Erythroblast (primary cell): ENCODE measurements around the gene SMC4.

Experiments used
- DNase-seq, 2 experiments: peaks; one replicate each; lab custom pipeline; 2025; lab: John Stamatoyannopoulos, UW
- GATA1 ChIP-seq: IDR thresholded peaks from 2 replicates; pipeline ENCODE4 v1.6.1; 2011; ENCODE audit warnings: low read depth, mild to moderate bottlenecking, control low read depth, low read length, moderate library complexity
- POLR2A ChIP-seq: IDR thresholded peaks from 2 replicates; pipeline ENCODE4 v1.6.1; 2011; ENCODE audit warnings: mild to moderate bottlenecking, low read length

SMC4 gene

GRCh38 chr3:160403028-160403545 lies 3.6 kb downstream of the SMC4 start:
- no peak for DNase-seq
- TF ChIP-seq GATA1 (no peak), POLR2A (no peak)

GRCh38 chr3:160403796-160404470 lies 4.5 kb downstream of the SMC4 start:
- TF ChIP-seq POLR2A (no peak), GATA1 (no peak)
- DNase-seq = no peak

GRCh38 chr3:160409812-160410610 lies 10.6 kb downstream of the SMC4 start:
- DNase-seq = no peak
- TF ChIP-seq POLR2A (peak; percentile 11), GATA1 (no peak)

- TF ChIP-seq POLR2A (no peak), GATA1 (no peak)
- DNase-seq = no peak
Observed at GRCh38 chr3:160412477-160412876, 13.0 kb downstream of the SMC4 start.

- no peak for TF ChIP-seq POLR2A
- no peak for TF ChIP-seq GATA1
- DNase-seq = peak; percentile 81 to 88
Observed at GRCh38 chr3:160413613-160414248, 14.3 kb downstream of the SMC4 start.

- TF ChIP-seq POLR2A = no peak
- no peak for TF ChIP-seq GATA1
- DNase-seq = no peak
Observed at GRCh38 chr3:160417311-160417710, 17.9 kb downstream of the SMC4 start.

- TF ChIP-seq POLR2A = no peak
- no peak for TF ChIP-seq GATA1
- DNase-seq = no peak
Observed at GRCh38 chr3:160427832-160428424, 28.5 kb downstream of the SMC4 start.

GRCh38 chr3:160434071-160434470 lies 34.6 kb downstream of the SMC4 start:
- peak; percentile 9 for TF ChIP-seq POLR2A
- no peak for TF ChIP-seq GATA1
- DNase-seq = no peak

- TF ChIP-seq POLR2A = no peak
- TF ChIP-seq GATA1 = no peak
- DNase-seq = no peak
Observed at GRCh38 chr3:160435095-160435494, 35.6 kb downstream of the SMC4 start.

GRCh38 chr3:160435747-160436146 lies 36.3 kb downstream of the SMC4 start:
- TF ChIP-seq POLR2A (no peak), GATA1 (no peak)
- no peak for DNase-seq

GRCh38 chr3:160437083-160437455 lies 37.6 kb downstream of the SMC4 start:
- no peak for DNase-seq
- TF ChIP-seq POLR2A (no peak), GATA1 (no peak)

- TF ChIP-seq GATA1 (no peak), POLR2A (no peak)
- DNase-seq = no peak
Observed at GRCh38 chr3:160440687-160441086, 41.2 kb downstream of the SMC4 start.

- DNase-seq = peak in 1 of 2 experiments; percentile 46
- TF ChIP-seq POLR2A (no peak), GATA1 (no peak)
Observed at GRCh38 chr3:160444411-160444810, 45.0 kb downstream of the SMC4 start.
